Fibroblast of lung (primary cell): ENCODE data around the gene WNT6. TPM values are rescaled to one million over a fixed set of nuclear protein-coding genes. Genes with fewer than 3 reads are reported as not detected.
A peak's percentile ranks its signal among the peaks of the same experiment; 100 is the strongest.

Experiments
- DNase-seq, 2 donors: peaks; one replicate each; pipeline versions ENCODE4 v3.0.0 to v3.0.0-alpha.2; 2010; ENCODE audit warnings: low read depth in 2 of 2
- H2AFZ ChIP-seq: 2 replicates; pipeline ENCODE4 v1.5.1; 2012; ENCODE audit warnings: low read length, control low read depth, inconsistent platforms
- H3K27ac ChIP-seq: 2 replicates; pipeline ENCODE4 v1.5.1; 2011; ENCODE audit warnings: low read length, control low read depth; ENCODE audit not compliant: insufficient read depth
- H3K27me3 ChIP-seq: 2 replicates; pipeline ENCODE4 v1.5.1; 2011; ENCODE audit warnings: mild to moderate bottlenecking, low read length; ENCODE audit not compliant: control insufficient read depth, insufficient read depth
- H3K36me3 ChIP-seq: 2 replicates; pipeline ENCODE4 v1.5.1; 2011; ENCODE audit warnings: low read length; ENCODE audit not compliant: control insufficient read depth, insufficient read depth
- H3K4me1 ChIP-seq: 2 replicates; pipeline ENCODE4 v1.5.1; 2011; ENCODE audit warnings: low read length; ENCODE audit not compliant: control insufficient read depth, insufficient read depth; ENCODE audit errors: extremely low read depth
- H3K4me2 ChIP-seq: 2 replicates; pipeline ENCODE4 v1.5.1; 2011; ENCODE audit warnings: low read length, control low read depth; ENCODE audit not compliant: insufficient read depth; ENCODE audit errors: extremely low read depth
- H3K4me3 ChIP-seq, 4 experiments: fragments of 200-600 bp in 1 of 4; sonication (generic) in 1 of 4; replicated peaks in 1 of 4; 2 replicates each; pipeline ENCODE4 v1.5.1; 2011 to 2016; ENCODE audit warnings: low read length in 4 of 4, low read depth in 3 of 4, mild to moderate bottlenecking in 3 of 4, control low read depth in 2 of 4, inconsistent platforms in 1 of 4, mixed read lengths in 1 of 4; ENCODE audit not compliant: insufficient read depth in 1 of 4; ENCODE audit errors: control extremely low read depth in 1 of 4
- H3K79me2 ChIP-seq: 2 replicates; pipeline ENCODE4 v1.5.1; 2012; ENCODE audit warnings: mild to moderate bottlenecking, low read length, inconsistent platforms; ENCODE audit not compliant: control insufficient read depth, insufficient read depth
- H3K9ac ChIP-seq: 2 replicates; pipeline ENCODE4 v1.5.1; 2011; ENCODE audit warnings: mild to moderate bottlenecking, low read length, control low read depth; ENCODE audit not compliant: insufficient read depth
- H3K9me3 ChIP-seq: 2 replicates; pipeline ENCODE4 v1.5.1; 2012; ENCODE audit warnings: low read depth, low read length; ENCODE audit not compliant: control insufficient read depth, insufficient read depth
- H4K20me1 ChIP-seq: 2 replicates; pipeline ENCODE4 v1.5.1; 2011; ENCODE audit warnings: low read length; ENCODE audit not compliant: control insufficient read depth, insufficient read depth; ENCODE audit errors: extremely low read depth
- CTCF ChIP-seq, 2 donors: IDR thresholded peaks in 1 of 2; conservative IDR thresholded peaks in 1 of 2; 1 replicate in 1 of 2; 2 replicates in 1 of 2; pipeline ENCODE4 v1.5.1; 2011 to 2012; ENCODE audit warnings: low read length in 2 of 2, control low read depth in 1 of 2, inconsistent platforms in 1 of 2, low read depth in 1 of 2, mild to moderate bottlenecking in 1 of 2
- EZH2 ChIP-seq: IDR thresholded peaks from 2 replicates; pipeline ENCODE4 v1.5.1; 2012; ENCODE audit warnings: low read length, control low read depth, mild to moderate bottlenecking; ENCODE audit errors: missing control alignments
- polyA plus RNA-seq, 2 donors: library from polyadenylated mRNA; depleted of rRNA in 1 of 2; stranded (reverse) in 1 of 2; unstranded in 1 of 2; fragments of >200 nt; gene quantifications; 2 replicates each; pipeline ENCODE4 v1.2.1, GENCODE V29; 2011 to 2012; ENCODE audit warnings: missing spikeins in 1 of 2
- total RNA-seq: library from RNA; depleted of rRNA; stranded (reverse); fragments of >200 nt; gene quantifications from 2 replicates; pipeline ENCODE4 v1.2.1, GENCODE V29; 2014

Gene WNT6
- total and polyA plus RNA-seq, 2 donors (not counting 1 experiment from before 2014, with no cell fraction given): not detected

DNA sequence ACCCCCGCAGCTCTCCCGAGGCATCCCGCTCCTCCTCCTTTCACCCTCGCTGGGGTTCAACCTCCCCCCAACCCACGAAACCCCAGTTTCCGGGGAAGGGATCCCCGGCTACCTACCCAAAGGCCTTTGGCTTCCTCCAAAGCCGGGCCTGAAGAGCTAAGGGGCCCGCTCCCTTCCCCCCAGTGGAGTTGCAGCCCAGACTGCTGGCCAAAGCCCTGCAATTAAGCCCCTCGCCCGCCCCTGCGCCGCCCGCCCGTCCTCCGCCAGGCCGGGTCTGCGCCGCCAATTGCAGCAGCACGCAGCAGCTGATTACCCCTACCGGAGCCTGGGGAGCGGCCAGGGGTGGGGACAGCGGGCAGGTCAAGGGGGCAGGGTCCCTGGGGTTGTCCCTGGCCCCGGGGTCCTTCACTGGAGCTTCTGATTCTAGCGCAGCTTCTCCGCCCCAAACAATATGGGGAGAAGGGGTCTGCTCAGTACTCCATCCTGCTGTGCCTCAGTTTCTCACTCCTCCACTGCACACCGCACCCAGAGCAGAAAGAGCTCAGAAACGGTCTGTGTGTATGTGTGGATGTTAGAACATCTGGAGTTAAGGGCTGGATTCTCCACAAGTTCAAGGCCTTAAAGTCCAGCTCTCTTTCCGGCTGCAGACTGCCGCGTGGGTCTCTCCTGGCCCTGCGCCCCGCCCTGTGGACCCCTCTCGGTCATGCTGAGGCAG lies 37.9 kb downstream of the WNT6 start:
- Histone ChIP-seq H3K4me2 (no peak overlapping the region), H3K9me3 (no peaks in the 10 kb centered on the region), H3K4me3 (no peak overlapping the region), H3K27me3 (peaks cover 55% of the 10 kb centered on the region), H3K36me3 (no peaks in the 10 kb centered on the region), H3K4me1 (no peaks in the 10 kb centered on the region), H2AFZ (no peak overlapping the region), H4K20me1 (no peaks in the 10 kb centered on the region), H3K79me2 (no peaks in the 10 kb centered on the region), H3K9ac (no peak overlapping the region), H3K27ac (no peak overlapping the region)
- TF ChIP-seq EZH2 (peak; percentile 85), CTCF (conservative IDR thresholded peaks at IDR 0.05 in 1 of 2, IDR thresholded peaks at IDR 0.05 in 1 of 2; ENCODE audit: low read depth in 1 of 2, low read length in 2 of 2) (no peak)
- no peak for DNase-seq

DNA sequence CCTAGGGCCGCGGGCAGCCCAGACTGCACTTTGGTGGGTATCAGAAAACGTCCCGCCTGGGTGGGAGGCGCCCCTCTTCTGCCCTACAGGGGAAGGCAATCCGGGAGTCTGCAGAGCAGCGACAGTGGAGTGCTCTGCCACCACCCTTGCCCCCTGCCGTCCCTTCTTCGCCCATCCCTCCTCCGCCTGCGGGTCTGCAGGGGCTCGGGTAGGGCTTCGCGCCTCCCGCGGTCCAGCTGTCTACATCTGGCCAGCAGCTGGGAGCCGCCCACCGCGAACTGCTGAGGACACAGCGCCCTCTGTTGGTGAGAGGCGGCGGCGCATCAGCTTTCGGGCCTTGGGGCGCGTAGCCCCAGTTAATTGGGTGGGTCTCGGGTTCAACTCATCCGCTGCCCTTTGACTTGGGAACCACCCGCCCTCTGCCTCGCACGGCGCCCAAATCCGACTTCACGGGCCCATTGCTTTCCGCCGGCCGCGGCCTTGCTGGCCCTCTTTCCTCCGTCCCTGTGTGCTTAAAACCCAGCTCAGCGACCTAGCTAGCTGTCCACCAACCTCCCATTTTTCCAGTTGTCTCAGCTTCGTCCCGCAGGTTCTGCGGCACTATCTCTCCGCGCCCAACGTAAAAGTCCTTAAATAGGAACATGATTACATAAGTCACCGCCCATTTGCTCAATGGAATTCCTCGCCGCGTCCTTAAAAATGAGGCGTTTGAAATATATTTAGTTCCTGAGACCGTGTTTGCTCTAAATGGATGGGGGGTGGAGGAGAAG lies 38.7 kb downstream of the WNT6 start:
- Histone ChIP-seq H3K27ac (no peak overlapping the region), H4K20me1 (no peaks in the 10 kb centered on the region), H3K4me2 (peak overlapping the region; percentile 40), H3K79me2 (no peaks in the 10 kb centered on the region), H3K36me3 (no peaks in the 10 kb centered on the region), H3K27me3 (peaks cover 51% of the 10 kb centered on the region), H2AFZ (no peak overlapping the region), H3K4me1 (no peaks in the 10 kb centered on the region), H3K9me3 (no peaks in the 10 kb centered on the region), H3K4me3 (peak overlapping the region in 1 of 4 experiments; percentile 14), H3K9ac (no peak overlapping the region)
- TF ChIP-seq EZH2 (peak; percentile 60), CTCF (conservative IDR thresholded peaks at IDR 0.05 in 1 of 2, IDR thresholded peaks at IDR 0.05 in 1 of 2; ENCODE audit: low read depth in 1 of 2, low read length in 2 of 2) (peak; percentile 80 to 87)
- DNase-seq: peak in 1 of 2 donors; percentile 38

- Histone ChIP-seq H3K4me2 (no peak overlapping the region), H3K9ac (no peak overlapping the region), H4K20me1 (no peaks in the 10 kb centered on the region), H3K4me3 (no peak overlapping the region), H3K27ac (no peak overlapping the region), H2AFZ (no peak overlapping the region), H3K36me3 (no peaks in the 10 kb centered on the region), H3K9me3 (no peaks in the 10 kb centered on the region), H3K27me3 (peaks cover 48% of the 10 kb centered on the region), H3K79me2 (no peaks in the 10 kb centered on the region), H3K4me1 (no peaks in the 10 kb centered on the region)
- no peak for DNase-seq
- no peak for TF ChIP-seq EZH2
- no peak for TF ChIP-seq CTCF (conservative IDR thresholded peaks at IDR 0.05 in 1 of 2, IDR thresholded peaks at IDR 0.05 in 1 of 2; ENCODE audit: low read depth in 1 of 2, low read length in 2 of 2)
Measured at GRCh38 chr2:218899147-218899546, 39.5 kb downstream of the WNT6 start.
